ENCODE measurements around the gene HOXA4. TPM values are rescaled to one million over a fixed set of nuclear protein-coding genes. Genes with fewer than 3 reads are reported as not detected.

The HOXA4 gene
- total RNA-seq, 2 experiments from 2014 or later: 0.25 TPM; not detected in 1

DNA sequence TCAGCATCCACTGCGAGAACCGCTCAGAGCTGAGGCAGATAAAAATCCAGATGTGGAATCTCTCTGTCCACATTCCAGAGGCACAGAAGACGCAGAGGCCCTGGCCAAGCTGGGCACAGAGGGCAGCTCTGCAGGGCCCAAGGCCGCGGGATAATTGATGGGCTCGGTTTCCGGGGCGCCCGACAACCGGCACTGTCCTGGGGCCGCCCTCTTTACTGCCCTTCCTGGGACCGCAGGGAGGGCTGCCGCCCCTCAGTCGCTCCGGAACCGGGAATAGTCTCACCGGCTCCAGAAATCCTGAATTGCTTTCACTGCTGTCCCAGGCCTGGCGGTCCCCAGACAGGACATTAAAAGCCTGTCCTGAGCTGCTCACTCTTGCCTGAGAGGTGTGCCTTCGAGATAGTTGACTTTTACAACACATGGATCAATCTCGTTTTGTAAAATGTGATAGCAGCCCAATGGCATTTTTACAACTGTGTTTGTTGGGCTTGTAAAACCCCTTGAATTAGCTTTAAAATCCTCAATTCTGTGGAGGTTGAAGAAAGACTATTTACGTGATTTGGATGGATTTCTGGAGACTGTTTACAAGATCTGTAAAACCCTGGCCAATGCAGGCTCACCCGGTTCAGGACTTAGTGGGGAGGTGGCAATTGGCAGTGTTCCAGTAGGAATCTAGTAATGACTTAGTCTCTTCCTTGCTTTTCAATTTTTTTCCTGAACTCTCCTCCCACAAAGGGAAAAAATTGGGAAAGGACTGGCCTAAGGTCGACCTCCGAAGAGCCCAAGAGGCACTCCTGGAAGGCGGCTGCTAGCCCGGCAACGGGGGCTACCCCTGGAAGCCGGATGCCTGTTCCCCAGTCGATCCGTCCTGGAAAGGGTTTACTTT, 18.4 kb upstream of the HOXA4 start:
- ATAC-seq: no peak
- Mint-ChIP-seq H3K4me1 (ENCODE audit: low read depth) (peaks cover 20% of the 10 kb centered on the region), H3K4me3 (no peak overlapping the region), H3K9me3 (no peaks in the 10 kb centered on the region), H3K27me3 (peaks cover 76% of the 10 kb centered on the region), H3K27ac (no peak overlapping the region), H3K36me3 (ENCODE audit: low read depth) (no peaks in the 10 kb centered on the region)
- POLR2A ChIA-PET: interaction anchor here (1.0 kb wide), 1 partner anchor 38 kb away, joined by 3 read pairs; no protein-coding TSS in a partner anchor
- TF ChIP-seq, protein P1, sequence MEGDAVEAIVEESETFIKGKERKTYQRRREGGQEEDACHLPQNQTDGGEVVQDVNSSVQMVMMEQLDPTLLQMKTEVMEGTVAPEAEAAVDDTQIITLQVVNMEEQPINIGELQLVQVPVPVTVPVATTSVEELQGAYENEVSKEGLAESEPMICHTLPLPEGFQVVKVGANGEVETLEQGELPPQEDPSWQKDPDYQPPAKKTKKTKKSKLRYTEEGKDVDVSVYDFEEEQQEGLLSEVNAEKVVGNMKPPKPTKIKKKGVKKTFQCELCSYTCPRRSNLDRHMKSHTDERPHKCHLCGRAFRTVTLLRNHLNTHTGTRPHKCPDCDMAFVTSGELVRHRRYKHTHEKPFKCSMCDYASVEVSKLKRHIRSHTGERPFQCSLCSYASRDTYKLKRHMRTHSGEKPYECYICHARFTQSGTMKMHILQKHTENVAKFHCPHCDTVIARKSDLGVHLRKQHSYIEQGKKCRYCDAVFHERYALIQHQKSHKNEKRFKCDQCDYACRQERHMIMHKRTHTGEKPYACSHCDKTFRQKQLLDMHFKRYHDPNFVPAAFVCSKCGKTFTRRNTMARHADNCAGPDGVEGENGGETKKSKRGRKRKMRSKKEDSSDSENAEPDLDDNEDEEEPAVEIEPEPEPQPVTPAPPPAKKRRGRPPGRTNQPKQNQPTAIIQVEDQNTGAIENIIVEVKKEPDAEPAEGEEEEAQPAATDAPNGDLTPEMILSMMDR (IDR thresholded peaks at IDR 0.05): no peak
- intact Hi-C loops (cut with micrococcal nuclease): no loop called here
- CTCF ChIA-PET: interaction anchor here (0.6 to 6.2 kb wide), 15 partner anchors 8 to 1287 kb away, joined by 3 to 63 read pairs (median 4); no protein-coding TSS in a partner anchor
- no peak for DNase-seq

DNA sequence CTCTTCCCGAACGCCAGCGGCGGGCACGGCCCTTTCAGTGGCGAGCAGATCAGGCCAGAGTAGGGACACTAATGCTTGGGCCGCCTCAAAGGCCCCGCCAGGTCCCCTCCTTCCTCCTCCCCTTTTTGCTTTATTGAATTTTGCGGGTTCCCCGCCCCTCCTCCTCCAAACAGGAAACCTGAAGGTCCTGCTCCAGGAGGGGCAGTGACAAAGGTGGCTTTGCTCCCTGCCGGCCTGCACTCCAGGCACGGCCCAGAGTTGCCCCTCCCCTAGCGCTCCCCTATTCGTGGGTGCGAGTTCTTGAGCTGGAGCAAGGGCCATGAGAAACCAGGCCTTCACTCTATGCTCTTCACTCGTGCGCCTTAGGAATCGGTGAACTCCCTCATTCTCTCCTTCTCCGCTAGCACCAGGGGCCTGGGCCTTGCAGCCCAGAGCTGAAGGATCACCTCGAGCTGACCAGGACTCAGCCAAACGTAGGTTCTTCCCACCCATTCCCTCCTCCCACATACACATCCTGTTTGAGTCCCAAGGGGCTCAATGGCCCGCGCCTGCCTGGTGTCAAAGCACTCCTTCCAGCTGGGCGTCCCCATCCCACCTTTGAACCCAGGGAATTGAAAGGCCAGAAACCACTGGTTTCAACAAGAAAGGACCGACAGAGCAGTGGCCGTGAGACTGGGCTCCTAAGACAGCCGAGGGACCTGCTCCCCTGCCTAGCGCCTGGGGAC, 17.6 kb upstream of the HOXA4 start:
- H3K27ac Mint-ChIP-seq: no peak overlapping the region
- no peaks in the 10 kb centered on the region for H3K36me3 Mint-ChIP-seq (ENCODE audit: low read depth)
- TF ChIP-seq, protein P1 (IDR thresholded peaks at IDR 0.05): no peak
- peaks cover 68% of the 10 kb centered on the region for H3K27me3 Mint-ChIP-seq
- peak overlapping the region; percentile 47 for H3K4me3 Mint-ChIP-seq
- POLR2A ChIA-PET: interaction anchor here (1.0 kb wide), 1 partner anchor 37 kb away, joined by 3 read pairs; no protein-coding TSS in a partner anchor
- ATAC-seq (no peak), DNase-seq (no peak)
- H3K9me3 Mint-ChIP-seq: no peaks in the 10 kb centered on the region
- H3K4me1 Mint-ChIP-seq (ENCODE audit: low read depth): peaks cover 20% of the 10 kb centered on the region
- intact Hi-C loops (cut with micrococcal nuclease): no loop called here
- CTCF ChIA-PET: interaction anchor here (0.6 to 6.2 kb wide), 5 partner anchors 11 to 1287 kb away, joined by 3 to 63 read pairs (median 3); no protein-coding TSS in a partner anchor

DNA sequence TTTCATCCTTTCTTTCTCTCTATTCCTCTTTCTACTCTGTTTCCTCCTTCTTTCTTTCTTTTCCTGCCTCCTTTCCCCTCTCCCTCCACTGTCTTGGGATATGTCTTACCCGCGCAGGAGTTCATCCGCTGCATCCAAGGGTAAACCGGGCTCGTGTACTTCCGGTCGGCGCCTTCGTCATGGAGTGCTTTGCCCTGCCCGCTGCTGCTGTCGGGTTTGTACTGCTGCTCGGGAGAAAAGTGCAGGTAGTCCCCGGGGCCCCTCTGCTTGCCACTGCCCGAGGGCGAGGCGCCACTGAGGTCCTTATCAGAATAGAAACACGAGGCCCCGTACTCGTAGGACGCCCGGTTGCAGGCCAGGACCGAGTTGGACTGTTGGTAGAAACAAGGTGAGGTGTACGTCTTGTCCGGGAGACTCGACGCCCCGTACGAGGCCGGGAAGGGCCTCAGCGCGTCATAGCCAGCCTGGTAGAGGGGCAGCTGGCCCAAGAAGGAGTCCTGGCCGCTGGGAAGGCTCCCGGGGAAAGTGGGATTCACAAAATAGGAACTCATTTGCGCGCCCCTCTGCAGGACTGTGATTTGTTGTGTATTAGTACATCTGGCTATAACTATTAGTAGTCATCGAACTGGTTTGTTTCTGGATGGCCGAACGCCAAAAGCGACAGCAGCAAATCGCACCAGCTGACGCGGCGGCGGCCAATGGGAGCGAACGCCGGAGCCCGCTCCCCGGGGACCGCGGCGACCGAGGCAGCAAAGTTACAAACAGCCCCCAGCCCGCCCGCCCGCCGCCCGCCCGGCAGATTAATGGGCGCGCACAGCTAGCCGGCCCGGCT, 16.9 kb upstream of the HOXA4 start, which contains the start of gene HOXA6:
TSS of gene HOXA6 (minus strand) at position 576 of the 832 bp plus-strand sequence. CDS start at position 551, 25 bp downstream.
- peaks cover 20% of the 10 kb centered on the region for H3K4me1 Mint-ChIP-seq (ENCODE audit: low read depth)
- H3K27ac Mint-ChIP-seq: no peak within 1 kb of the TSS
- no peak for ATAC-seq
- H3K9me3 Mint-ChIP-seq: no peaks in the 10 kb centered on the region
- H3K36me3 Mint-ChIP-seq (ENCODE audit: low read depth): no peaks in the 10 kb centered on the region
- CTCF ChIA-PET: interaction anchor here (0.7 to 1.7 kb wide), 3 partner anchors 14 to 49 kb away, joined by 3 to 5 read pairs (median 3); no protein-coding TSS in a partner anchor
- POLR2A ChIA-PET: no interaction called here
- intact Hi-C loops (cut with micrococcal nuclease): no loop called here
- peak within 1 kb of the TSS; percentile 47 for H3K4me3 Mint-ChIP-seq
- TF ChIP-seq, protein P1 (IDR thresholded peaks at IDR 0.05): no peak
- DNase-seq: no peak
- peaks cover 65% of the 10 kb centered on the region for H3K27me3 Mint-ChIP-seq

- H3K4me3 Mint-ChIP-seq: no peak overlapping the region
Observed at GRCh38 chr7:27146491-27147198, 16.1 kb upstream of the HOXA4 start.

More at GRCh38 chr7:27146491-27147198, 16.1 kb upstream of the HOXA4 start:
- Mint-ChIP-seq H3K27ac (no peak overlapping the region), H3K27me3 (peaks cover 59% of the 10 kb centered on the region), H3K36me3 (ENCODE audit: low read depth) (no peaks in the 10 kb centered on the region), H3K9me3 (no peaks in the 10 kb centered on the region), H3K4me1 (ENCODE audit: low read depth) (peaks cover 16% of the 10 kb centered on the region)
- ChIA-PET POLR2A (no interaction called here), CTCF (interaction anchor here (1.7 kb wide), 1 partner anchor 14 kb away, joined by 5 read pairs; no protein-coding TSS in a partner anchor)
- intact Hi-C loops (cut with micrococcal nuclease): no loop called here
- ATAC-seq: no peak
- DNase-seq: no peak
- TF ChIP-seq, protein P1 (IDR thresholded peaks at IDR 0.05): no peak
